Endothelial cell of umbilical vein (primary cell): ENCODE data around the gene FAM219B. TPM values are rescaled to one million over a fixed set of nuclear protein-coding genes. Genes with fewer than 3 reads are reported as not detected.

Source experiments
- BruUV-seq: library from RNA; stranded (reverse); fragments of 400-500 nt; replicated peaks from 2 replicates; lab custom pipeline; 2021; lab: Mats Ljungman, UMichigan
- CTCF ChIA-PET: fragments of 300-600, 350-600 bp; sonication (Branson Sonifier 250); formaldehyde crosslinking; loops from one replicate; lab custom pipeline; 2021; ENCODE audit warnings: antibody characterized with exemption, inconsistent platforms; lab: Charles Lee
- POLR2A ChIA-PET: fragments of 300-600, 350-600 bp; sonication (Branson Sonifier 250); formaldehyde crosslinking; loops from one replicate; lab custom pipeline; 2021; ENCODE audit warnings: antibody characterized with exemption, inconsistent platforms; lab: Charles Lee
- DNase-seq: peaks from one replicate; pipeline ENCODE4 v3.0.0-alpha.2; 2011; ENCODE audit warnings: low read depth, low spot score
- FAIRE-seq: peaks from 2 replicates; lab custom pipeline; 2011; peaks lifted over from hg19 to GRCh38; lab: Jason Lieb, UNC
- H2AFZ ChIP-seq: 2 replicates; pipeline ENCODE4 v1.6.0; 2012; ENCODE audit warnings: low read depth, low read length, control low read depth, inconsistent platforms
- H3K27ac ChIP-seq: 2 replicates; pipeline ENCODE4 v1.5.1; 2011; ENCODE audit warnings: low read depth, mild to moderate bottlenecking, control low read depth, low read length, moderate library complexity; ENCODE audit not compliant: insufficient read depth
- H3K27me3 ChIP-seq, 2 experiments: 2 replicates each; pipeline versions ENCODE4 v1.6.0 to v1.6.1; 2011; ENCODE audit warnings: low read length in 2 of 2, mixed read lengths in 1 of 2; ENCODE audit not compliant: control insufficient read depth in 2 of 2, insufficient read depth in 2 of 2
- H3K36me3 ChIP-seq, 2 experiments: 2 replicates in 1 of 2; 3 replicates in 1 of 2; pipeline ENCODE4 v1.5.1; 2011; ENCODE audit warnings: low read length in 2 of 2, mild to moderate bottlenecking in 1 of 2, moderate library complexity in 1 of 2; ENCODE audit not compliant: control insufficient read depth in 2 of 2, insufficient read depth in 2 of 2; ENCODE audit errors: extremely low read depth in 1 of 2
- H3K4me1 ChIP-seq: 3 replicates; pipeline ENCODE4 v1.5.1; 2011; ENCODE audit warnings: mild to moderate bottlenecking, low read length; ENCODE audit not compliant: control insufficient read depth, insufficient read depth; ENCODE audit errors: extremely low read depth
- H3K4me2 ChIP-seq: 2 replicates; pipeline ENCODE4 v1.6.1; 2011; ENCODE audit warnings: low read length, control low read depth, mixed read lengths; ENCODE audit not compliant: insufficient read depth
- H3K4me3 ChIP-seq, 3 experiments: fragments of 200-600 bp in 1 of 3; sonication (generic), shearing (Covaris generic) in 1 of 3; replicated peaks in 1 of 3; 2 replicates each; pipeline ENCODE4 v1.5.1; 2011 to 2016; ENCODE audit warnings: control low read depth in 3 of 3, low read length in 3 of 3, mild to moderate bottlenecking in 2 of 3, inconsistent platforms in 1 of 3, low read depth in 1 of 3, moderate library complexity in 1 of 3; ENCODE audit not compliant: insufficient read depth in 1 of 3
- H3K79me2 ChIP-seq: 2 replicates; pipeline ENCODE4 v1.6.0; 2012; ENCODE audit warnings: low read length, inconsistent platforms; ENCODE audit not compliant: control insufficient read depth, insufficient read depth
- H3K9ac ChIP-seq: replicated peaks from 2 replicates; pipeline ENCODE3; 2011; ENCODE audit warnings: low read length, control low read depth; ENCODE audit not compliant: insufficient read depth; ENCODE audit errors: extremely low read depth
- H3K9me1 ChIP-seq: replicated peaks from 3 replicates; pipeline ENCODE4 v1.6.0; 2011; ENCODE audit warnings: mild to moderate bottlenecking, low read length; ENCODE audit not compliant: control insufficient read depth, insufficient read depth; ENCODE audit errors: extremely low read depth
- H3K9me3 ChIP-seq: replicated peaks from 2 replicates; pipeline ENCODE4 v1.5.1; 2012; ENCODE audit warnings: low read length, inconsistent platforms; ENCODE audit not compliant: control insufficient read depth, insufficient read depth
- H4K20me1 ChIP-seq: replicated peaks from 2 replicates; pipeline ENCODE3; 2011; ENCODE audit warnings: mild to moderate bottlenecking, low read length; ENCODE audit not compliant: control insufficient read depth, insufficient read depth; ENCODE audit errors: extremely low read depth
- EZH2 ChIP-seq: IDR thresholded peaks from 2 replicates; pipeline ENCODE4 v1.6.1; 2012; ENCODE audit warnings: borderline replicate concordance, low read depth, mild to moderate bottlenecking, moderate library complexity, low read length, inconsistent platforms; ENCODE audit not compliant: severe bottlenecking
- FOS ChIP-seq: IDR thresholded peaks from 2 replicates; pipeline ENCODE4 v1.6.1; 2011; ENCODE audit warnings: mild to moderate bottlenecking, low read length, moderate library complexity, borderline replicate concordance; ENCODE audit not compliant: insufficient read depth
- GATA2 ChIP-seq: IDR thresholded peaks from 2 replicates; pipeline ENCODE4 v1.7.0; 2011; ENCODE audit warnings: low read depth, mild to moderate bottlenecking, moderate library complexity, mixed read lengths, low read length; ENCODE audit not compliant: insufficient read length, insufficient read depth
- JUN ChIP-seq: IDR thresholded peaks from 2 replicates; pipeline ENCODE4 v1.6.1; 2011; ENCODE audit warnings: borderline replicate concordance, low read depth; ENCODE audit not compliant: insufficient read length, insufficient read depth
- MYC ChIP-seq: IDR thresholded peaks from one replicate; pipeline ENCODE4 v1.6.1; 2011; ENCODE audit warnings: mild to moderate bottlenecking, low read depth, low read length
- POLR2A ChIP-seq: IDR thresholded peaks from 2 replicates; pipeline ENCODE4 v1.6.1; 2012; ENCODE audit warnings: low read depth, mild to moderate bottlenecking, control low read depth, low read length
- POLR2AphosphoS5 ChIP-seq: IDR thresholded peaks from 2 replicates; pipeline ENCODE4 v1.6.1; 2012; ENCODE audit warnings: low read depth, mild to moderate bottlenecking, control low read depth, low read length, moderate library complexity; ENCODE audit not compliant: insufficient read depth
- dilution Hi-C: fragments of 300-500 bp; cut with MboI; formaldehyde crosslinking; loops from one replicate; pipeline ENCODE4 v1.15.0; 2019; ENCODE audit warnings: low sequenced_read_pairs; ENCODE audit not compliant: extremely low pct_ligation_motif_present
- intact Hi-C: fragments of 100-400 bp; cut with micrococcal nuclease; formaldehyde crosslinking; loops from one replicate; pipeline ENCODE4 v1.10.0; 2022
- polyA plus RNA-seq, 4 experiments: library from polyadenylated mRNA; depleted of rRNA in 3 of 4; stranded (reverse) in 3 of 4; unstranded in 1 of 4; fragments of >200 nt; gene quantifications; 2 replicates each; pipeline versions ENCODE4 v1.2.1 to v1.2.3, GENCODE V29; 2011 to 2012; ENCODE audit warnings: missing spikeins in 1 of 4
- total RNA-seq: library from RNA; stranded (reverse); gene quantifications from 2 replicates; pipeline ENCODE4 v1.2.3, GENCODE V29; 2021
- TF ChIP-seq, protein P1 (sequence below), 2 donors: IDR thresholded peaks; 1 replicate in 1 of 2; 2 replicates in 1 of 2; pipeline ENCODE4 v1.5.1; 2011; ENCODE audit warnings: low read length in 2 of 2, mild to moderate bottlenecking in 2 of 2, moderate library complexity in 2 of 2, control low read depth in 1 of 2, inconsistent platforms in 1 of 2, low read depth in 1 of 2; ENCODE audit not compliant: insufficient read depth in 1 of 2; ENCODE audit errors: extremely low read depth in 1 of 2
- TF ChIP-seq, protein P2 (sequence below): IDR thresholded peaks from 2 replicates; pipeline ENCODE4 v1.6.1; 2011; ENCODE audit not compliant: insufficient read depth, insufficient read length

The FAM219B gene
- total and polyA plus RNA-seq, 2 donors (not counting 3 experiments of a cell fraction or from before 2014, with no cell fraction given), result 57.7 to 73.0 TPM

DNA sequence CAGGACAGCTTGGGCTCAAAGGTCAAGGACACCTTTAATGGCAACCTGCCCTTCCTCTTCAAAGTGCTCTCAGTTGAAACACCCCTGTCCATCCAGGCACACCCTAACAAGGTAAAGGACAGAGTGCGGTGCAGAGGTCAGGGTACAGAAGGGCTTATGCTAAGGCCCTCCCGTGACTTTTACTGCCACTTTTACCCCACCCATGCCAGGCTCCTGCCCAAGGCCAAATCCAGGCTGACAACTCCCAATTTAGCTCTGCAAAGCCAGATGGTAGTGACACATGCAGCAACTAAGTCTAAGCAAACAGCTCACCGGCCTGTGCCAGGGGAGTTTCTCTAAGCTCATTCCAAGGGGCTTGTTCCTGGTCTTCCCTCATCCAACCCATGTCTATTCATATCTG is 15.2 kb downstream of the FAM219B start:
- Histone ChIP-seq H3K79me2 (peaks cover 6% of the 10 kb centered on the region), H4K20me1 (no peaks in the 10 kb centered on the region), H3K4me2 (no peak overlapping the region), H3K4me1 (peaks cover 12% of the 10 kb centered on the region), H3K4me3 (no peak overlapping the region), H3K27ac (no peak overlapping the region), H2AFZ (no peak overlapping the region), H3K9ac (no peak overlapping the region), H3K27me3 (no peaks in the 10 kb centered on the region), H3K36me3 (peaks cover 0 to 8% of the 10 kb centered on the region in 2 experiments), H3K9me3 (no peaks in the 10 kb centered on the region), H3K9me1 (no peaks in the 10 kb centered on the region)
- DNase-seq (no peak), FAIRE-seq (no peak)
- dilution Hi-C loops (no loop called here), intact Hi-C loops (no loop called here)
- TF ChIP-seq, protein P1, sequence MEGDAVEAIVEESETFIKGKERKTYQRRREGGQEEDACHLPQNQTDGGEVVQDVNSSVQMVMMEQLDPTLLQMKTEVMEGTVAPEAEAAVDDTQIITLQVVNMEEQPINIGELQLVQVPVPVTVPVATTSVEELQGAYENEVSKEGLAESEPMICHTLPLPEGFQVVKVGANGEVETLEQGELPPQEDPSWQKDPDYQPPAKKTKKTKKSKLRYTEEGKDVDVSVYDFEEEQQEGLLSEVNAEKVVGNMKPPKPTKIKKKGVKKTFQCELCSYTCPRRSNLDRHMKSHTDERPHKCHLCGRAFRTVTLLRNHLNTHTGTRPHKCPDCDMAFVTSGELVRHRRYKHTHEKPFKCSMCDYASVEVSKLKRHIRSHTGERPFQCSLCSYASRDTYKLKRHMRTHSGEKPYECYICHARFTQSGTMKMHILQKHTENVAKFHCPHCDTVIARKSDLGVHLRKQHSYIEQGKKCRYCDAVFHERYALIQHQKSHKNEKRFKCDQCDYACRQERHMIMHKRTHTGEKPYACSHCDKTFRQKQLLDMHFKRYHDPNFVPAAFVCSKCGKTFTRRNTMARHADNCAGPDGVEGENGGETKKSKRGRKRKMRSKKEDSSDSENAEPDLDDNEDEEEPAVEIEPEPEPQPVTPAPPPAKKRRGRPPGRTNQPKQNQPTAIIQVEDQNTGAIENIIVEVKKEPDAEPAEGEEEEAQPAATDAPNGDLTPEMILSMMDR (IDR thresholded peaks at IDR 0.05; ENCODE audit: extremely low read depth in 1 of 2, insufficient read depth in 1 of 2, low read depth in 1 of 2, low read length in 2 of 2), result no peak
- ChIA-PET POLR2A (no interaction called here), CTCF (interaction anchor here (2.8 kb wide), 1 partner anchor 10 kb away, joined by 17 read pairs; no protein-coding TSS in a partner anchor)
- BruUV-seq, result no TSS peak

DNA sequence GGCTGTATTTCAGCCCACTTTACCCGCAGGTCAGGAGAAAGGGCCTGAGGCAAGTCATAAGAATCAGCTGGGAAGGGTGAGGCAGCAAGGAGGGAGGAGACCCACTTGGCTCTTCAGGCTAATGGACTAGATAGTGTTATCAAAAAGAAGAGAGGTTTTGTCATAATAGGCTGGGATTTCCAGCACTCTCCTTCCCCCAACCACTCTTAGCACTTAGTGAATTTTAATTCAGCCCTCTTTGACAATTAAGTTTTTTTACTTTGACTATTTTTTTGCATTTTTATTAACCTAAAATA is 16.0 kb downstream of the FAM219B start:
- CTCF ChIA-PET, result interaction anchor here (1.0 to 3.1 kb wide), 2 partner anchors 11 to 16 kb away, joined by 4 to 28 read pairs; partner anchors contain the start of gene FAM219B
- POLR2A ChIA-PET, result no interaction called here
- intact Hi-C loops (no loop called here), dilution Hi-C loops (no loop called here)
- no peak for FAIRE-seq
- no peaks in the 10 kb centered on the region for H3K27me3 ChIP-seq
- no peaks in the 10 kb centered on the region for H3K9me1 ChIP-seq
- no peak for DNase-seq
- TF ChIP-seq EZH2 (no peak), GATA2 (no peak), POLR2A (no peak), JUN (no peak), MYC (no peak), POLR2AphosphoS5 (no peak), FOS (no peak)
- TF ChIP-seq, protein P1 (IDR thresholded peaks at IDR 0.05; ENCODE audit: extremely low read depth in 1 of 2, insufficient read depth in 1 of 2, low read depth in 1 of 2, low read length in 2 of 2), result no peak
- TF ChIP-seq, protein P2, sequence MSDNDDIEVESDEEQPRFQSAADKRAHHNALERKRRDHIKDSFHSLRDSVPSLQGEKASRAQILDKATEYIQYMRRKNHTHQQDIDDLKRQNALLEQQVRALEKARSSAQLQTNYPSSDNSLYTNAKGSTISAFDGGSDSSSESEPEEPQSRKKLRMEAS, result no peak
- no peak overlapping the region for H3K27ac ChIP-seq
- peaks cover 12% of the 10 kb centered on the region for H3K4me1 ChIP-seq
- H3K79me2 ChIP-seq, result peaks cover 6% of the 10 kb centered on the region
- peak overlapping the region; percentile 88 for H3K4me2 ChIP-seq
- no TSS peak for BruUV-seq
- H3K36me3 ChIP-seq, result peaks cover 0 to 6% of the 10 kb centered on the region in 2 experiments
- H3K4me3 ChIP-seq, result peak overlapping the region; percentile 30 to 83 (median 74)
- no peaks in the 10 kb centered on the region for H3K9me3 ChIP-seq
- peak overlapping the region; percentile 76 for H3K9ac ChIP-seq
- H2AFZ ChIP-seq, result peak overlapping the region; percentile 84
- H4K20me1 ChIP-seq, result no peaks in the 10 kb centered on the region
